ENCODE results near the gene STK10. TPM values are rescaled to one million over a fixed set of nuclear protein-coding genes. Genes with fewer than 3 reads are reported as not detected.

Gene STK10
- polyA plus RNA-seq, 1 of the 3 experiments (the other 2 are of a cell fraction): 11.0 TPM

- TF ChIP-seq REST (IDR thresholded peaks at IDR 0.05; ENCODE audit: low read depth, low read length) (no peak), ZBTB33 (IDR thresholded peaks at IDR 0.05; ENCODE audit: borderline replicate concordance, low read depth) (no peak), IRF3 (IDR thresholded peaks at IDR 0.05; ENCODE audit: low read depth, low read length) (no peak), USF2 (IDR thresholded peaks at IDR 0.05; ENCODE audit: borderline replicate concordance, low read depth, low read length) (no peak)
Measured at GRCh38 chr5:172009536-172010270, 178.3 kb downstream of the STK10 start (continued).

GRCh38 chr5:172008689-172009141 is 179.3 kb downstream of the STK10 start:
- ChIA-PET CTCF (interaction anchor here (2.0 to 3.8 kb wide), 3 partner anchors 32 to 96 kb away, joined by 5 to 25 read pairs (median 13); no protein-coding TSS in a partner anchor), POLR2A (no interaction called here)
- no peaks in the 10 kb centered on the region for H3F3A ChIP-seq (replicated peaks; ENCODE audit: insufficient read depth)
- no peaks in the 10 kb centered on the region for H3K9me2 ChIP-seq
- DNase-seq: no peak
- H3K4me3 ChIP-seq (ENCODE audit: low read depth in 2 of 2, low read length in 1 of 2): no peak overlapping the region
- H3K4me1 ChIP-seq (ENCODE audit: control insufficient read depth in 1 of 2, insufficient read depth in 2 of 2, low read depth in 1 of 2, low read length in 1 of 2): peaks cover 6 to 12% of the 10 kb centered on the region in 2 experiments
- peaks cover 35% of the 10 kb centered on the region for H3K79me2 ChIP-seq (ENCODE audit: insufficient read depth)
- TF ChIP-seq SIN3A (IDR thresholded peaks at IDR 0.05; ENCODE audit: borderline replicate concordance, low read depth, low read length) (no peak), MEF2A (IDR thresholded peaks at IDR 0.05; ENCODE audit: borderline replicate concordance, low read depth) (no peak), ZBTB33 (IDR thresholded peaks at IDR 0.05; ENCODE audit: borderline replicate concordance, low read depth) (no peak), POLR2AphosphoS5 (IDR thresholded peaks at IDR 0.05; ENCODE audit: low read depth, low read length) (no peak), TCF12 (IDR thresholded peaks at IDR 0.05) (no peak), EP300 (IDR thresholded peaks at IDR 0.05; ENCODE audit: borderline replicate concordance in 1 of 2, low read depth in 1 of 2, low read length in 1 of 2) (no peak), TEAD4 (IDR thresholded peaks at IDR 0.05; ENCODE audit: borderline replicate concordance, insufficient read depth) (no peak), GABPA (IDR thresholded peaks at IDR 0.05; ENCODE audit: low read depth) (no peak), ELF1 (IDR thresholded peaks at IDR 0.05) (no peak), USF2 (IDR thresholded peaks at IDR 0.05; ENCODE audit: borderline replicate concordance, low read depth, low read length) (no peak)
- H3K9me3 ChIP-seq: no peaks in the 10 kb centered on the region
- no peak overlapping the region for H3K27ac ChIP-seq (ENCODE audit: low read depth in 2 of 2, low read length in 1 of 2)
- H2AFZ ChIP-seq (ENCODE audit: low read depth): no peak overlapping the region
- 88% methylated on average over 6 of the region's 6 CpGs for WGBS (ENCODE audit: low lambda C conversion rate)
- peaks cover 21% of the 10 kb centered on the region for H4K20me1 ChIP-seq (ENCODE audit: insufficient read depth)
- no peaks in the 10 kb centered on the region for H3K36me3 ChIP-seq (replicated peaks in 1 of 2; ENCODE audit: control insufficient read depth in 1 of 2, insufficient read depth in 2 of 2, low read length in 1 of 2)
- H3K4me2 ChIP-seq: no peak overlapping the region
- H3K27me3 ChIP-seq (ENCODE audit: insufficient read depth): no peaks in the 10 kb centered on the region
- H3K9ac ChIP-seq: no peak overlapping the region
